Regular cardiac myocyte (primary cell): ENCODE results near the gene LPCAT2. TPM values are rescaled to one million over a fixed set of nuclear protein-coding genes. Genes with fewer than 3 reads are reported as not detected.

ENCODE experiments used
- total RNA-seq: library from RNA; depleted of rRNA; stranded (reverse); fragments of >200 nt; gene quantifications from 2 replicates; pipeline ENCODE4 v1.2.3, GENCODE V29; 2014

The LPCAT2 gene
- 17.1 and 20.0 TPM in 2 replicates for total RNA-seq

DNA sequence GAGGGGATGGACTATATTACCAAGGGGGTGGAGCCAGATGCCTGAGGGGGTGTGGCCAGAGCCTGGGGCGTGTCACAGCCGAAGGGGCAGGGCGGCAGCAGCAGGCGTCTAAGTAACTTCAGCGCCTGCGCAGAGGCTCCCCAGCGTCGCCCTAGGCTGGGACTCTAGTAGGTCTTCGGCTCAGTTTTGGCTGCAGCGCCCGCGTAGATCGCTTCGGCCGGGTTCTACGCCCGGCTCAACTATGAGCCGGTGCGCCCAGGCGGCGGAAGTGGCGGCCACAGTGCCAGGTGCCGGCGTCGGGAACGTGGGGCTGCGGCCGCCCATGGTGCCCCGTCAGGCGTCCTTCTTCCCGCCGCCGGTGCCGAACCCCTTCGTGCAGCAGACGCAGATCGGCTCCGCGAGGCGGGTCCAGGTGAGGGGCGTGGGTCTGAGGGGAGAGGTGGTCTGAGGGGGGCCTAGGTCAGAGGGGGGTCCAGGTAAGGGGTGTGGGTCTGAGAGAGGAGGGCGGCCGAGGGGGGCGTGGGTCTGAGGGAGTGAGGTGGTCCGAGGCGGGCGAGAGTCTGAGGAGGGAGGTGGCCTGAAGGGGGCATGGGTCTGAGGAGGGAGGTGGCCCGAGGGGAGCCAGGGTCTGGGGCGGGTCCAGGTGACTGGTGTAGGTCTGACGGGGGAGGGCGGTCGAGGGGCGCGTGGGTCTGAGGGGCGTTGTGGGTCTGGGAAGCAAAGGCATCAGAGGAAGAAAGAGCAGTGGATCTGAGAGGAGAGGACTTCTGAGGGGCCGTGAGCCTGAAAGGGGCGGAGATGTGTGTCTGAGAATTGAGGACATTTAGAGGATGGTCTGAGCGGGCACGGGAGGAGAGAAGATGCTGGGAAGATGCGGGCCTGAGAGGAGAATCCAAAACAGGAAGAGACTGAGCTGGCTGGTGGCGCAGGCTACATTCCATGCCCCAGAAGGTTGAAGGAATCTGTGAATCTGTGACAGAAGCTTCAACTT lies at the start of gene LPCAT2:
TSS of gene LPCAT2 (plus strand) at position 132 of the 991 bp plus-strand sequence. CDS start at position 242, 110 bp downstream.

DNA sequence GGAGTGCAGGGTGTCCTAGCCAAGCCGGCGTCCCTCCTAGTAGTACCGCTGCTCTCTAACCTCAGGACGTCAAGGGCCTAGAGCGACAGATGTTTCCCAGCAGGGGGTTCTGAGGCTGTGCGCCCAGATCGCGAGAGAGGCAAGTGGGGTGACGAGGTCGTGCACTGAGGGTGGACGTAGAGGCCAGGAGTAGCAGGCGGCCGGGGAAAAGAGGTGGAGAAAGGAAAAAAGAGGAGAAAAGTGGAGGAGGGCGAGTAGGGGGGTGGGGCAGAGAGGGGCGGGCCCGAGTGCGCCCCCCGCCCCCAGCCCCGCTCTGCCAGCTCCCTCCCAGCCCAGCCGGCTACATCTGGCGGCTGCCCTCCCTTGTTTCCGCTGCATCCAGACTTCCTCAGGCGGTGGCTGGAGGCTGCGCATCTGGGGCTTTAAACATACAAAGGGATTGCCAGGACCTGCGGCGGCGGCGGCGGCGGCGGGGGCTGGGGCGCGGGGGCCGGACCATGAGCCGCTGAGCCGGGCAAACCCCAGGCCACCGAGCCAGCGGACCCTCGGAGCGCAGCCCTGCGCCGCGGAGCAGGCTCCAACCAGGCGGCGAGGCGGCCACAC lies 29.9 kb upstream of the LPCAT2 start, which contains the start of gene MMP2:
TSS of gene MMP2 (plus strand) at position 372 of the 603 bp plus-strand sequence. CDS start 282 bp downstream, outside the sequence.

GRCh38 chr16:55566432-55567175 lies 57.7 kb downstream of the LPCAT2 start, which contains the start of gene CAPNS2:
CAPNS2 (plus strand) TSS chr16:55566684; CDS start chr16:55566757, 73 bp downstream.

Other genes starting within 250 kb of the LPCAT2 start
- not detected in 2 replicates for gene IRX6, start 184.9 kb upstream of the LPCAT2 start, total RNA-seq
- 207 and 597 TPM in 2 replicates for gene MMP2, start 29.9 kb upstream of the LPCAT2 start, total RNA-seq
- 0.28 and 0.38 TPM in 2 replicates for gene CAPNS2, start 57.6 kb downstream of the LPCAT2 start, total RNA-seq
- not detected in 2 replicates for gene SLC6A2, start 146.9 kb downstream of the LPCAT2 start, total RNA-seq